Measurements from ENCODE around the gene KIF1B. TPM values are rescaled to one million over a fixed set of nuclear protein-coding genes. Genes with fewer than 3 reads are reported as not detected.

KIF1B gene
- 7.2 TPM for polyA plus RNA-seq (2013)

GRCh38 chr1:10209905-10210810 is at the start of gene KIF1B:
KIF1B (plus strand) TSS chr1:10210570; CDS start chr1:10232329, 21,759 bp downstream.
- H3K27me3 ChIP-seq (replicated peaks in 2 of 5; ENCODE audit: control insufficient read depth in 4 of 5, insufficient read depth in 5 of 5, low read length in 4 of 5) = peaks cover 0 to 8% (median 2%) of the 10 kb centered on the region in 5 experiments
- H3K27ac ChIP-seq (ENCODE audit: insufficient read depth in 1 of 2, low read depth in 1 of 2, low read length in 2 of 2, poor library complexity in 1 of 2, severe bottlenecking in 2 of 2) = peak within 1 kb of the TSS in 1 of 2 experiments; percentile 61
- no peaks in the 10 kb centered on the region for H3K9me3 ChIP-seq (ENCODE audit: control extremely low read depth in 1 of 5, control insufficient read depth in 4 of 5, insufficient read depth in 2 of 5, low read depth in 1 of 5, low read length in 4 of 5)
- H3K36me3 ChIP-seq (ENCODE audit: control insufficient read depth in 4 of 4, insufficient read depth in 4 of 4, low read length in 3 of 4) = no peaks in the 10 kb centered on the region
- peak within 1 kb of the TSS; percentile 73 to 91 (median 87) for H3K4me3 ChIP-seq (ENCODE audit: control insufficient read depth in 1 of 7, extremely low read depth in 1 of 7, insufficient read depth in 4 of 7, low read depth in 2 of 7, low read length in 6 of 7)
- DNase-seq = peak; percentile 96 to 97 (median 97)
- ChIA-PET CTCF (interaction anchor here (0.6 to 3.3 kb wide), 23 partner anchors 9 to 220 kb away, joined by 3 to 15 read pairs (median 4); partner anchors contain the start of gene CENPS), POLR2A (no interaction called here)
- under 1% methylated on average over 63 of the region's 107 CpGs for WGBS (ENCODE audit: insufficient coverage)
- peaks cover 3 to 18% (median 16%) of the 10 kb centered on the region in 4 experiments for H3K4me1 ChIP-seq (ENCODE audit: control extremely low read depth in 1 of 4, control insufficient read depth in 4 of 4, insufficient read depth in 4 of 4, low read length in 3 of 4)

GRCh38 chr1:10160907-10161490 is 49.4 kb upstream of the KIF1B start:
- ChIA-PET CTCF (no interaction called here), POLR2A (no interaction called here)
- Histone ChIP-seq H3K36me3 (ENCODE audit: control insufficient read depth in 4 of 4, insufficient read depth in 4 of 4, low read length in 3 of 4) (peaks cover 18 to 57% (median 35%) of the 10 kb centered on the region in 4 experiments), H3K27ac (ENCODE audit: insufficient read depth in 1 of 2, low read depth in 1 of 2, low read length in 2 of 2, poor library complexity in 1 of 2, severe bottlenecking in 2 of 2) (no peak overlapping the region), H3K4me3 (ENCODE audit: control insufficient read depth in 1 of 7, extremely low read depth in 1 of 7, insufficient read depth in 4 of 7, low read depth in 2 of 7, low read length in 6 of 7) (no peak overlapping the region), H3K27me3 (replicated peaks in 2 of 5; ENCODE audit: control insufficient read depth in 4 of 5, insufficient read depth in 5 of 5, low read length in 4 of 5) (no peaks in the 10 kb centered on the region), H3K4me1 (ENCODE audit: control extremely low read depth in 1 of 4, control insufficient read depth in 4 of 4, insufficient read depth in 4 of 4, low read length in 3 of 4) (no peaks in the 10 kb centered on the region), H3K9me3 (ENCODE audit: control extremely low read depth in 1 of 5, control insufficient read depth in 4 of 5, insufficient read depth in 2 of 5, low read depth in 1 of 5, low read length in 4 of 5) (no peaks in the 10 kb centered on the region)
- DNase-seq = no peak
- 97% methylated on average over 12 of the region's 12 CpGs for WGBS (ENCODE audit: insufficient coverage)

GRCh38 chr1:10161541-10162290 is 48.7 kb upstream of the KIF1B start:
- Histone ChIP-seq H3K27me3 (replicated peaks in 2 of 5; ENCODE audit: control insufficient read depth in 4 of 5, insufficient read depth in 5 of 5, low read length in 4 of 5) (no peaks in the 10 kb centered on the region), H3K4me3 (ENCODE audit: control insufficient read depth in 1 of 7, extremely low read depth in 1 of 7, insufficient read depth in 4 of 7, low read depth in 2 of 7, low read length in 6 of 7) (no peak overlapping the region), H3K4me1 (ENCODE audit: control extremely low read depth in 1 of 4, control insufficient read depth in 4 of 4, insufficient read depth in 4 of 4, low read length in 3 of 4) (no peaks in the 10 kb centered on the region), H3K27ac (ENCODE audit: insufficient read depth in 1 of 2, low read depth in 1 of 2, low read length in 2 of 2, poor library complexity in 1 of 2, severe bottlenecking in 2 of 2) (no peak overlapping the region), H3K36me3 (ENCODE audit: control insufficient read depth in 4 of 4, insufficient read depth in 4 of 4, low read length in 3 of 4) (peaks cover 18 to 59% (median 37%) of the 10 kb centered on the region in 4 experiments), H3K9me3 (ENCODE audit: control extremely low read depth in 1 of 5, control insufficient read depth in 4 of 5, insufficient read depth in 2 of 5, low read depth in 1 of 5, low read length in 4 of 5) (no peaks in the 10 kb centered on the region)
- DNase-seq = no peak
- POLR2A ChIA-PET = no interaction called here
- CTCF ChIA-PET = no interaction called here
- WGBS (ENCODE audit: insufficient coverage) = 98% methylated on average over 8 of the region's 17 CpGs

- no peaks in the 10 kb centered on the region for H3K9me3 ChIP-seq (ENCODE audit: control extremely low read depth in 1 of 5, control insufficient read depth in 4 of 5, insufficient read depth in 2 of 5, low read depth in 1 of 5, low read length in 4 of 5)
- WGBS (ENCODE audit: insufficient coverage) = 97% methylated on average over 5 of the region's 7 CpGs
- peaks cover 14 to 66% (median 45%) of the 10 kb centered on the region in 4 experiments for H3K36me3 ChIP-seq (ENCODE audit: control insufficient read depth in 4 of 4, insufficient read depth in 4 of 4, low read length in 3 of 4)
- no peak overlapping the region for H3K4me3 ChIP-seq (ENCODE audit: control insufficient read depth in 1 of 7, extremely low read depth in 1 of 7, insufficient read depth in 4 of 7, low read depth in 2 of 7, low read length in 6 of 7)
- POLR2A ChIA-PET = no interaction called here
- DNase-seq = no peak
- no peak overlapping the region for H3K27ac ChIP-seq (ENCODE audit: insufficient read depth in 1 of 2, low read depth in 1 of 2, low read length in 2 of 2, poor library complexity in 1 of 2, severe bottlenecking in 2 of 2)
- no peaks in the 10 kb centered on the region for H3K27me3 ChIP-seq (replicated peaks in 2 of 5; ENCODE audit: control insufficient read depth in 4 of 5, insufficient read depth in 5 of 5, low read length in 4 of 5)
- CTCF ChIA-PET = interaction anchor here (1.4 to 1.8 kb wide), 2 partner anchors 10 to 40 kb away, joined by 4 read pairs; no protein-coding TSS in a partner anchor
- H3K4me1 ChIP-seq (ENCODE audit: control extremely low read depth in 1 of 4, control insufficient read depth in 4 of 4, insufficient read depth in 4 of 4, low read length in 3 of 4) = peaks cover 0 to 13% (median 0%) of the 10 kb centered on the region in 4 experiments
Measured at GRCh38 chr1:10168912-10169514, 41.4 kb upstream of the KIF1B start.

- ChIA-PET CTCF (interaction anchor here (1.4 to 1.8 kb wide), 2 partner anchors 11 to 39 kb away, joined by 4 read pairs; no protein-coding TSS in a partner anchor), POLR2A (no interaction called here)
- no peak for DNase-seq
- peaks cover 0 to 13% (median 0%) of the 10 kb centered on the region in 4 experiments for H3K4me1 ChIP-seq (ENCODE audit: control extremely low read depth in 1 of 4, control insufficient read depth in 4 of 4, insufficient read depth in 4 of 4, low read length in 3 of 4)
- H3K9me3 ChIP-seq (ENCODE audit: control extremely low read depth in 1 of 5, control insufficient read depth in 4 of 5, insufficient read depth in 2 of 5, low read depth in 1 of 5, low read length in 4 of 5) = peaks cover 0 to 4% (median 0%) of the 10 kb centered on the region in 5 experiments
- WGBS (ENCODE audit: insufficient coverage) = 69% methylated on average over 2 of the region's 2 CpGs
- H3K27ac ChIP-seq (ENCODE audit: insufficient read depth in 1 of 2, low read depth in 1 of 2, low read length in 2 of 2, poor library complexity in 1 of 2, severe bottlenecking in 2 of 2) = no peak overlapping the region
- H3K4me3 ChIP-seq (ENCODE audit: control insufficient read depth in 1 of 7, extremely low read depth in 1 of 7, insufficient read depth in 4 of 7, low read depth in 2 of 7, low read length in 6 of 7) = no peak overlapping the region
- peaks cover 20 to 66% (median 45%) of the 10 kb centered on the region in 4 experiments for H3K36me3 ChIP-seq (ENCODE audit: control insufficient read depth in 4 of 4, insufficient read depth in 4 of 4, low read length in 3 of 4)
- no peaks in the 10 kb centered on the region for H3K27me3 ChIP-seq (replicated peaks in 2 of 5; ENCODE audit: control insufficient read depth in 4 of 5, insufficient read depth in 5 of 5, low read length in 4 of 5)
Measured at GRCh38 chr1:10170239-10170574, 40.2 kb upstream of the KIF1B start.

- H3K4me3 ChIP-seq (ENCODE audit: control insufficient read depth in 1 of 7, extremely low read depth in 1 of 7, insufficient read depth in 4 of 7, low read depth in 2 of 7, low read length in 6 of 7) = no peak overlapping the region
- H3K9me3 ChIP-seq (ENCODE audit: control extremely low read depth in 1 of 5, control insufficient read depth in 4 of 5, insufficient read depth in 2 of 5, low read depth in 1 of 5, low read length in 4 of 5) = peaks cover 0 to 4% (median 1%) of the 10 kb centered on the region in 5 experiments
- H3K4me1 ChIP-seq (ENCODE audit: control extremely low read depth in 1 of 4, control insufficient read depth in 4 of 4, insufficient read depth in 4 of 4, low read length in 3 of 4) = peaks cover 0 to 13% (median 0%) of the 10 kb centered on the region in 4 experiments
- CTCF ChIA-PET = interaction anchor here (1.8 to 2.0 kb wide), 2 partner anchors 12 to 20 kb away, joined by 4 read pairs; no protein-coding TSS in a partner anchor
- DNase-seq = no peak
- no peaks in the 10 kb centered on the region for H3K27me3 ChIP-seq (replicated peaks in 2 of 5; ENCODE audit: control insufficient read depth in 4 of 5, insufficient read depth in 5 of 5, low read length in 4 of 5)
- peaks cover 21 to 63% (median 40%) of the 10 kb centered on the region in 4 experiments for H3K36me3 ChIP-seq (ENCODE audit: control insufficient read depth in 4 of 4, insufficient read depth in 4 of 4, low read length in 3 of 4)
- H3K27ac ChIP-seq (ENCODE audit: insufficient read depth in 1 of 2, low read depth in 1 of 2, low read length in 2 of 2, poor library complexity in 1 of 2, severe bottlenecking in 2 of 2) = no peak overlapping the region
- 100% methylated on average over 9 of the region's 16 CpGs for WGBS (ENCODE audit: insufficient coverage)
- POLR2A ChIA-PET = no interaction called here
Measured at GRCh38 chr1:10171105-10171767, 39.1 kb upstream of the KIF1B start.
